GM21619 (cell line): ENCODE results near the gene NECTIN2.
"Not testable (repeated sequence)": the region's sequence is repeated elsewhere in the genome, so short reads cannot be mapped to it uniquely, and the experiment has no call there.

Source experiments
- ATAC-seq: cut with Tn5 transposase; IDR thresholded peaks from one replicate; pipeline ENCODE4 v1.9.1; 2021; ENCODE audit not compliant: unreplicated experiment

NECTIN2 gene

DNA sequence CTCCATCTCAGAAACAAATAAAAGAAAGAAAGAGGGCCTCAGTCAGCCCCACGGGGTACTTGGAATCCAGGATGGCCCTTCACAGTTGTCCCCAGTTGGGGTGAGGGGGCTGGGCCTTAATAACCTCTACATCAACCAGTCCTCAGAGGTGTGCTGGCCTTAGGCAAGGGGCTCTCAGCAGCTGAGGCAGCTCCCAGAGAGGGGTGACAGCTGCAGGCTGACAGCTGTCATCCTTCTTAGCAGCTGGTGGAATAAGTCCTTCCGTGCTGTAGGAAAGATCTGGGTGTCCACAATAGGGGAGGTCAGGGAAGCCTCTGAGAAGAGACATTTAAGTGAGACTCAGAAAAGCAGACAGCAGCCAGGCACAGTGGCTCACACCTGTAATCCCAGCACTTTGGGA lies 29.8 kb upstream of the NECTIN2 start:
- ATAC-seq, result no peak

GRCh38 chr19:44817725-44818465 lies 28.2 kb upstream of the NECTIN2 start:
- ATAC-seq, result no peak

GRCh38 chr19:44818466-44819031 lies 27.5 kb upstream of the NECTIN2 start:
- ATAC-seq, result no peak

DNA sequence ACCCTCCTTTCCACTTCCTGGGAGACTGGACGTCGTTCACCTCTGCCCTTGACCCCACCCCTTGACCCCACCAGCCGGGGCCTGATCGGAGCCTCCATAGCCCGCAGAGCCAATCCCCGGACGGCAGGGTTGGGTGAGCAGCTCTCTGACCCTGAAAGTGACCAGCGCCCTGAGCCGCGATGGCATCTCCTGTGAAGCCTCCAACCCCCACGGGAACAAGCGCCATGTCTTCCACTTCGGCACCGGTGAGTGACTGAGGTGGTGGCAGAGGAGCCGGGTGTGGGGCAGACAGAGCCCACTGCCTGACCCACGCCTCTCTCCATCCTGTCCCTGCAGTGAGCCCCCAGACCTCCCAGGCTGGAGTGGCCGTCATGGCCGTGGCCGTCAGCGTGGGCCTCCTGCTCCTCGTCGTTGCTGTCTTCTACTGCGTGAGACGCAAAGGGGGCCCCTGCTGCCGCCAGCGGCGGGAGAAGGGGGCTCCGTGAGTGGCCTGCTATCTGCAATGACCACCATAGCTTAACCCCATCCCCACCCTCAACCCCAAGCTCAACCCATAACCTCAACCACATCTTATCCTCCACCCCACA lies 26.8 kb upstream of the NECTIN2 start:
- ATAC-seq, result no peak

DNA sequence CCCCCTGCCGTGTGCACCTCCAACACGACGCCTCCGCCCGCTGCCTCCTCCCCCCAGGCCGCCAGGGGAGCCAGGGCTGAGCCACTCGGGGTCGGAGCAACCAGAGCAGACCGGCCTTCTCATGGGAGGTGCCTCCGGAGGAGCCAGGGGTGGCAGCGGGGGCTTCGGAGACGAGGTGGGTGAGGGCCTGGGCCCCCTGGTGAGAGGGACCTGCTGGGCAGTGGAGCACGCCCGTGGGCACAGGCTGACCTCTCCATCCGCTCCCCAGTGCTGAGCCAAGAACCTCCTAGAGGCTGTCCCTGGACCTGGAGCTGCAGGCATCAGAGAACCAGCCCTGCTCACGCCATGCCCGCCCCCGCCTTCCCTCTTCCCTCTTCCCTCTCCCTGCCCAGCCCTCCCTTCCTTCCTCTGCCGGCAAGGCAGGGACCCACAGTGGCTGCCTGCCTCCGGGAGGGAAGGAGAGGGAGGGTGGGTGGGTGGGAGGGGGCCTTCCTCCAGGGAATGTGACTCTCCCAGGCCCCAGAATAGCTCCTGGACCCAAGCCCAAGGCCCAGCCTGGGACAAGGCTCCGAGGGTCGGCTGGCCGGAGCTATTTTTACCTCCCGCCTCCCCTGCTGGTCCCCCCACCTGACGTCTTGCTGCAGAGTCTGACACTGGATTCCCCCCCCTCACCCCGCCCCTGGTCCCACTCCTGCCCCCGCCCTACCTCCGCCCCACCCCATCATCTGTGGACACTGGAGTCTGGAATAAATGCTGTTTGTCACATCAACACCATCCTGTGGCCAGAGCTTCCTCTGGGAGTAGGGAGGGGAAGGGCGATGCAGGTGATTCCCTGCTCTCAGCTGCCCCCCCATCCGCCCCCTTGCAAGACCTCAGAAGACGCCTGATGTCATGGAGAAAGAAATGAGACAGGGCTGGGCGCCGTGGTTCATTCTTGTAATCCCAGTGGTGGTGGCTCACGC lies 25.2 kb upstream of the NECTIN2 start:
- ATAC-seq, result no peak

- ATAC-seq, result no peak
Measured at GRCh38 chr19:44822177-44822576, 23.9 kb upstream of the NECTIN2 start.

GRCh38 chr19:44822670-44823372 lies 23.3 kb upstream of the NECTIN2 start:
- ATAC-seq, result no peak

DNA sequence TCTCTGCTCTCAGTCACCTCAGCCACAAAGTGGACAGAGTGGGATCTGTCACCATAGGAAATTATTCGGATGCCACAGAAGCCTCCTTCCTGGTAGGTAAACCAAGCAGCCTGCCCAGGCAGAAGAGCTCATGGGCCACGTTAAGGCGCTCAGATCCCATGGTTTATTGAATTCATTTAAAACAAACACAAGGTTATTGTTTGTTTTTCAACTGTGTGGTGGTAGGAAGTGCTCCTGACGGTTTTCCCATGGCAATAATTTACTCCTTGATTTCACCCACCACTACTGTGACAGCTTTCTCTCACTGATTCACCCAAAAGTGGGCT lies 22.8 kb upstream of the NECTIN2 start:
- no peak for ATAC-seq

GRCh38 chr19:44824761-44825160 lies 21.3 kb upstream of the NECTIN2 start:
- ATAC-seq, result no peak

DNA sequence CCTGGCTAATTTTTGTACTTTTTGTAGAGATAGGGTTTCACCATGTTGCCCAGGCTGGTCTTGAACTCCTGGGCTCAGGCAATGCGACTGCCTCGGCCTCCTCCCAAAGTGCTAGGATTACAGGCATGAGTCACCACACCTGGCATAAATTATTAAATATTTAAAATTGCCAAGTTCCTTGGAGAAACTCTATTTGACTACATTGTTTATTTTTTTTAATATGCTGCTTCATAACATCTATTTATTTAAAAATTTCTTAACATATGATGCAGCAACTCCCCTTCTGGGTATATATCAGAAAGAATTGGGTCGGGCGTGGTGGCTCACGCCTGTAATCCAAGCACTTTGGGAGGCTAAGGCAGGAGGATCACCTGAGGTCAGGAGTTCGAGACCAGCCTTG lies 13.2 kb upstream of the NECTIN2 start:
- not testable (repeated sequence) for ATAC-seq

- not testable (repeated sequence) for ATAC-seq
Measured at GRCh38 chr19:44834399-44834798, 11.7 kb upstream of the NECTIN2 start.

- no peak for ATAC-seq
Measured at GRCh38 chr19:44839276-44839675, 6.8 kb upstream of the NECTIN2 start.

- no peak for ATAC-seq
Measured at GRCh38 chr19:44840811-44841210, 5.3 kb upstream of the NECTIN2 start.

- ATAC-seq, result no peak
Measured at GRCh38 chr19:44841231-44841630, 4.9 kb upstream of the NECTIN2 start.

DNA sequence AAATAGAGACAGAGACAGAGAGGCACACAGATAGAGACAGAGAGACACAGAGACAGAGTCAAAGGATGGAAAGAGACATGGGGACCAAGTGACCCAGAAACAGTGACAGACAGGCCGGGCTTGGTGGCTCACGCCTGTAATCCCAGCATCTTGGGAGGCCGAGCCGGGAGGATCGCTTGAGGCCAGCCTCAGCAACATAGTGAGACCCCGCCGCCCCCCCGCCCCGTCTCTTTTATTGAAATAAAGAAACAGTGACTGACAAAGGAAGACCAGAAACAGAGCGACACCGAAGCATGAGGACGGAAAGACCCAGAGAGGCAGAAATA lies 848 bp upstream of the NECTIN2 start:
- ATAC-seq, result no peak

DNA sequence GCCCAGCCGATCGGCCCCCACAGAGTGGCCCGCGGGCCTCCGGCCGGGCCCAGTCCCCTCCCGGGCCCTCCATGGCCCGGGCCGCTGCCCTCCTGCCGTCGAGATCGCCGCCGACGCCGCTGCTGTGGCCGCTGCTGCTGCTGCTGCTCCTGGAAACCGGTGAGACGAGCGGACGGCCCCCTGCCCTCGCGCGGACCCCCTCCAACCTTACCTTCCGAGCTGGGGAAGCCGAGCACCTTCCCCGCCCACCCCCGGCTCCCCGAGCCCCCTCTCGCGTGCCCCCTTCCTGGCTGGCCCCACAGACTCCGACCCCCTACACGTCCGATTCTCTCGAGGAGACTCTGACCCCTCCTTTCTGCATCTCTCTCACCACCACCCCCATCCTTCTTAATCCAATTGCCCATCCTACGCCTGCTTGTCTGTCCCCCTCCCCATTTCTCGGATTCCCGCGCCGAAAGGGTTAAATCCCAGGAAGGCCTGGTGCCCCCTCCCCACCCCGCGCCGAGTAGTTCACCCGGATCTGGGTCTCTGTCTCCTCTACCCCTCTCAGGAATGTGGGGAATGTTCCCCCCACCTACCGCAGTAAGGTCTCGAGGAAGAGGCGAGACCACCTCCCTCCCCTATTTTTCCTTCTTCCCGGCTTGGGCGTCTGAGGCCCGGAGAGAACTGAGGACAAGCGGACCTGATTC lies 502 bp downstream of the NECTIN2 start:
- no peak for ATAC-seq

- no peak for ATAC-seq
Measured at GRCh38 chr19:44847144-44848035, 1.3 kb downstream of the NECTIN2 start.

GRCh38 chr19:44848036-44848811 lies 2.1 kb downstream of the NECTIN2 start:
- no peak for ATAC-seq
